Naive thymus-derived CD8-positive, alpha-beta T cell (primary cell): ENCODE measurements around the gene NRXN2. TPM values are rescaled to one million over a fixed set of nuclear protein-coding genes. Genes with fewer than 3 reads are reported as not detected.
"Not testable (repeated sequence)": the region's sequence is repeated elsewhere in the genome, so short reads cannot be mapped to it uniquely, and the experiment has no call there.

Source experiments
- ATAC-seq, 2 donors: fragments of 150-1000 bp; cut with Tn5 transposase in 1 of 2; sonication (Bioruptor Pico), chemical (Tn5 transposase) in 1 of 2; 1 replicate in 1 of 2; 2 replicates in 1 of 2; pipeline ENCODE4 v1.10.0; 2021; ENCODE audit warnings: mild to moderate bottlenecking in 2 of 2, moderate library complexity in 2 of 2
- POLR2A ChIA-PET: fragments of 350-600 bp; sonication (Branson Sonifier 250); formaldehyde crosslinking; loops from one replicate; lab custom pipeline; 2021; ENCODE audit warnings: antibody characterized with exemption; lab: Charles Lee
- DNase-seq, 10 donors: peaks; one replicate each; pipeline versions ENCODE4 v3.0.0 to v3.0.0-alpha.2; 2020 to 2022
- H3K27ac Mint-ChIP-seq, 10 donors: one replicate each; pipeline ENCODE4 v1.8.0; 2020 to 2022; ENCODE audit warnings: mild to moderate bottlenecking in 10 of 10, mixed read lengths in 10 of 10, moderate library complexity in 4 of 10, inconsistent platforms in 1 of 10
- H3K27me3 Mint-ChIP-seq, 5 donors: one replicate each; pipeline ENCODE4 v1.8.0; 2021 to 2022; ENCODE audit warnings: mixed read lengths in 5 of 5
- H3K36me3 Mint-ChIP-seq, 3 donors: one replicate each; pipeline ENCODE4 v1.8.0; 2020 to 2022; ENCODE audit warnings: mixed read lengths in 3 of 3, mild to moderate bottlenecking in 2 of 3, inconsistent platforms in 1 of 3
- H3K4me1 Mint-ChIP-seq, 4 donors: one replicate each; pipeline ENCODE4 v1.8.0; 2021 to 2022; ENCODE audit warnings: mixed read lengths in 4 of 4
- H3K4me3 Mint-ChIP-seq, 10 donors: one replicate each; pipeline ENCODE4 v1.8.0; 2020 to 2022; ENCODE audit warnings: mild to moderate bottlenecking in 10 of 10, mixed read lengths in 10 of 10, moderate library complexity in 6 of 10, inconsistent platforms in 1 of 10
- H3K9me3 Mint-ChIP-seq, 9 donors: one replicate each; pipeline ENCODE4 v1.8.0; 2020 to 2022; ENCODE audit warnings: mixed read lengths in 9 of 9, mild to moderate bottlenecking in 3 of 9, inconsistent platforms in 1 of 9, moderate library complexity in 1 of 9
- polyA plus RNA-seq, 3 donors: library from polyadenylated mRNA; unstranded; fragments of 300-500 nt; fragmentation: Illumina TruSeq; gene quantifications; one replicate each; pipeline ENCODE4 v1.2.3, GENCODE V29; 2021
- total RNA-seq, 8 experiments: library from RNA in 2 of 8; stranded (reverse) in 2 of 8; gene quantifications; one replicate each; pipeline ENCODE4 v1.2.3 and lab custom pipeline; 2021 to 2026

NRXN2 gene
- total and polyA plus RNA-seq, 5 experiments from 2014 or later = 0.21 TPM; not detected in 4

DNA sequence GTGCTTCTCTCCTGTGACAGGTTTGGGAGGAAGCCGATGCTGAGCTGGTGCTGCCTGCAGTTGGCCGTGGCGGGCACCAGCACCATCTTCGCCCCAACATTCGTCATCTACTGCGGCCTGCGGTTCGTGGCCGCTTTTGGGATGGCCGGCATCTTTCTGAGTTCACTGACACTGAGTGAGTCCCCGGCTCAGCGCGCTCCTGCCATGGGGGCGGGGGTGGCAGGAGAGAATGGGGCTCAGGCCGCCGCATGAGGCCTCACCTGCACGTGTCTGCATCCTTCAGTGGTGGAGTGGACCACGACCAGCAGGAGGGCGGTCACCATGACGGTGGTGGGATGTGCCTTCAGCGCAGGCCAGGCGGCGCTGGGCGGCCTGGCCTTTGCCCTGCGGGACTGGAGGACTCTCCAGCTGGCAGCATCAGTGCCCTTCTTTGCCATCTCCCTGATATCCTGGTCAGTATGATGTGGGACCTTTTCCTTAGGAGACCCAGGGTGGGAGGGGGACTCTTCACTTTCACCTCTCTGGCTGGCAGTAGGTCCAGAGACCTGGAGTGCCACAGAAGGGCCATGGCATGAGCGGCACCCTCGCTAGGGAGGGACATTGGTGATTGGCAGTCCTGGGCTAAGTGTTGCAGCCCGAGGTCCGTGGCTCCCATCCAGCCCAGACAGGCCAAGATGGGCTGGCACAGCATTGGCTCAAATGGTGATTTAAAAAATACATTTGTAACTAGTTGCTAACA lies 160.8 kb downstream of the NRXN2 start:
- H3K27me3 Mint-ChIP-seq = peaks cover 0 to 10% (median 0%) of the 10 kb centered on the region in 5 donors
- peak in 1 of 10 donors; percentile 61 for DNase-seq
- H3K4me1 Mint-ChIP-seq = peaks cover 0 to 4% (median 0%) of the 10 kb centered on the region in 4 donors
- H3K27ac Mint-ChIP-seq = peak overlapping the region in 1 of 10 donors; percentile 18
- no peaks in the 10 kb centered on the region for H3K36me3 Mint-ChIP-seq
- no peak for ATAC-seq
- POLR2A ChIA-PET = no interaction called here
- no peaks in the 10 kb centered on the region for H3K9me3 Mint-ChIP-seq
- no peak overlapping the region for H3K4me3 Mint-ChIP-seq

DNA sequence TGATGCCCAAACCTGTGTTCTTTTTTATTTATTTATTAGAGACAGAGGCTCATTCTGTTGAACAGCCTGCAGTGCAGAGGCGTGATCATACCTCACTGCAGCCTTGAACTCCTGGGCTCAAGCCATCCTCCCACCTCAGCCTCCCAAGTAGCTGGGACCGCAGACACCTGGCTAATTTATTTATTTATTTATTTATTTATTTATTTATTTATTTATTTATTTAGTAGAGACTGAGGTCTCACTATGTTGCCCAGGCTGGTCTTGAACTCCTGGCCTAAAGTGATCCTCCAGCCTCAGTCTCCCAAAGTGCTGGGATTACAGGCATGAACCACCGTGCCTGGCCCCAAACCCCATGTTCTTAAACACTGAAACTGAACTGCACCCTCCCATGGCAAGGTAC lies 161.6 kb downstream of the NRXN2 start:
- ATAC-seq, H3K4me1 Mint-ChIP-seq, DNase-seq, H3K9me3 Mint-ChIP-seq, H3K36me3 Mint-ChIP-seq, H3K4me3 Mint-ChIP-seq, POLR2A ChIA-PET, H3K27me3 Mint-ChIP-seq, H3K27ac Mint-ChIP-seq: not testable (repeated sequence)

- Mint-ChIP-seq H3K36me3 (no peaks in the 10 kb centered on the region), H3K9me3 (no peaks in the 10 kb centered on the region), H3K27ac (no peak overlapping the region), H3K4me3 (no peak overlapping the region), H3K4me1 (peaks cover 0 to under 1% (median 0%) of the 10 kb centered on the region in 4 donors), H3K27me3 (peaks cover 0 to 10% (median 0%) of the 10 kb centered on the region in 5 donors)
- no peak for ATAC-seq
- POLR2A ChIA-PET = no interaction called here
- no peak for DNase-seq
Observed at GRCh38 chr11:64560941-64561340, 162.1 kb downstream of the NRXN2 start.

GRCh38 chr11:64560139-64560771 lies 162.7 kb downstream of the NRXN2 start:
- peaks cover 0 to 10% (median 0%) of the 10 kb centered on the region in 5 donors for H3K27me3 Mint-ChIP-seq
- H3K4me1 Mint-ChIP-seq = peaks cover 0 to 7% (median 4%) of the 10 kb centered on the region in 4 donors
- POLR2A ChIA-PET = no interaction called here
- DNase-seq = no peak
- no peak for ATAC-seq
- H3K4me3 Mint-ChIP-seq = no peak overlapping the region
- H3K36me3 Mint-ChIP-seq = no peaks in the 10 kb centered on the region
- H3K27ac Mint-ChIP-seq = no peak overlapping the region
- H3K9me3 Mint-ChIP-seq = no peaks in the 10 kb centered on the region

GRCh38 chr11:64559351-64560138 lies 163.5 kb downstream of the NRXN2 start:
- Mint-ChIP-seq H3K36me3 (no peaks in the 10 kb centered on the region), H3K4me3 (no peak overlapping the region), H3K9me3 (no peaks in the 10 kb centered on the region), H3K27ac (no peak overlapping the region), H3K27me3 (peaks cover 0 to 10% (median 0%) of the 10 kb centered on the region in 5 donors), H3K4me1 (peaks cover 0 to 13% (median 10%) of the 10 kb centered on the region in 4 donors)
- no peak for ATAC-seq
- POLR2A ChIA-PET = no interaction called here
- no peak for DNase-seq

DNA sequence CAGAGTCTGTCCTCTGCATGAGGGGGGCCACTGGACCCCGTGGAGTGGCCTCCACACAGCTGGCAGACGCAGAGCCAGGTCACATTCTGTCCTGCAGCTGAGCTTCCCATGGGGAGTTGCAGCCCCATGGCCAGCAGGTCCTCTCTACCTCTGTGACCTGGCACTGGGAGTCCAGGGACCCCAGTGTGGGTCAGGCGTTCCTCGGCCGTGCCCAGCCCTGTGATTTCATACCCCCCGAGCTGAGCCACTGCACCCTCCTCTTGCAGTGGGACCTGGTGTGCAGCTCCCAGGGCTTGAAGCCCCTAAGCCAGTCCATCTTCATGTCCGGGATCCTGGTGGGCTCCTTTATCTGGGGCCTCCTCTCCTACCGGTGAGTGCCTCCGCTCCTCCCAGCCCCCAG lies 164.1 kb downstream of the NRXN2 start:
- no peak for ATAC-seq
- no peak for DNase-seq
- Mint-ChIP-seq H3K9me3 (no peaks in the 10 kb centered on the region), H3K27me3 (peaks cover 0 to 10% (median 0%) of the 10 kb centered on the region in 5 donors), H3K4me3 (no peak overlapping the region), H3K36me3 (no peaks in the 10 kb centered on the region), H3K27ac (peak overlapping the region in 1 of 10 donors; percentile 37), H3K4me1 (peaks cover 0 to 14% (median 12%) of the 10 kb centered on the region in 4 donors)
- POLR2A ChIA-PET = no interaction called here

- H3K4me3 Mint-ChIP-seq = no peak overlapping the region
- H3K36me3 Mint-ChIP-seq = no peaks in the 10 kb centered on the region
- H3K27ac Mint-ChIP-seq = peak overlapping the region in 1 of 10 donors; percentile 37
- DNase-seq = no peak
- no peaks in the 10 kb centered on the region for H3K9me3 Mint-ChIP-seq
- H3K4me1 Mint-ChIP-seq = peaks cover 0 to 18% (median 12%) of the 10 kb centered on the region in 4 donors
- H3K27me3 Mint-ChIP-seq = peaks cover 0 to 10% (median 0%) of the 10 kb centered on the region in 5 donors
- POLR2A ChIA-PET = interaction anchor here (0.6 to 0.7 kb wide), 2 partner anchors 542 to 644 kb away, joined by 3 to 6 read pairs; no protein-coding TSS in a partner anchor
- ATAC-seq = no peak
Observed at GRCh38 chr11:64558065-64558745, 164.8 kb downstream of the NRXN2 start.

DNA sequence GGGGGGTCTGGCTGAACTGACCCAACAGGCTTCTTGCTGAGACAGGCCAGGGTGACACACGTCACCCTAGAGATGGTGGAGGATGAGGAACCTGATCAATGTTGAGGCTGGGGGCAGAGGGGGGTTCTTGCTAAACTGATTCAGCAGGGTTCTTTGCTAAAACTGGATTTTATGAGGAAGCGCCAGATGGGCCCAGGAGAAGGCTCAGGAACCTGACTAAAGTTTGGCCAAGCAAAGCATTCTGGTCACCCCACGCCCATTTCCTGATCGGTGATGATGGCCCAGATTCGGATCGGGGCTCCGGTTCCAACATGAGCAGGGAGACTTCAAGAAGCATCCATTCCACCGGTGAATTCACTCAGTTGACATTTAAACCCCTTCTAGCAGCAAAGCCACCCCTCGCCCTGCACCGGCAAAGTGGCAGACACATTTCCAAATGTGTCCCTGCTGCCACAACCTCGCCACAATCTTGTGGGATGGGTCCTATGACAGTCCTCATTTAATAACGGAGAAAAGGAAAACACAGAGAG lies 166.2 kb downstream of the NRXN2 start:
- POLR2A ChIA-PET = no interaction called here
- peaks cover 0 to 10% (median 0%) of the 10 kb centered on the region in 5 donors for H3K27me3 Mint-ChIP-seq
- H3K36me3 Mint-ChIP-seq = no peaks in the 10 kb centered on the region
- H3K4me3 Mint-ChIP-seq = no peak overlapping the region
- no peak for DNase-seq
- no peak for ATAC-seq
- H3K9me3 Mint-ChIP-seq = peaks cover 0 to 10% (median 0%) of the 10 kb centered on the region in 9 donors
- H3K27ac Mint-ChIP-seq = peak overlapping the region in 1 of 10 donors; percentile 48
- peaks cover 0 to 18% (median 12%) of the 10 kb centered on the region in 4 donors for H3K4me1 Mint-ChIP-seq

Other genes with a start within 250 kb of the NRXN2 start
- gene SLC22A11, start 167.3 kb downstream of the NRXN2 start, total RNA-seq = not detected
- not detected for gene SLC22A11, start 167.3 kb downstream of the NRXN2 start, polyA plus RNA-seq
- gene SLC22A12, start 132.0 kb downstream of the NRXN2 start, total RNA-seq = not detected
- not detected for gene SLC22A12, start 132.0 kb downstream of the NRXN2 start, polyA plus RNA-seq
- gene RASGRP2, start 20.9 kb upstream of the NRXN2 start, total RNA-seq = 100 to 1,000 TPM; 679 to 682 TPM
- gene RASGRP2, start 20.9 kb upstream of the NRXN2 start, polyA plus RNA-seq = 100 to 1,000 TPM; 168 to 253 (median 185) TPM
- gene PYGM, start 36.8 kb upstream of the NRXN2 start, total RNA-seq = 10 to 100 TPM; 13.0 to 18.4 TPM
- gene PYGM, start 36.8 kb upstream of the NRXN2 start, polyA plus RNA-seq = under 1 TPM; 0.09 to 0.50 (median 0.49) TPM
- 1,000 to 10,000 TPM; 1,030 to 1,057 TPM for gene SF1, start 55.3 kb upstream of the NRXN2 start, total RNA-seq
- 100 to 1,000 TPM in 1 of 3 donors, 10 to 100 TPM in 2; 87.0 to 138 (median 96.6) TPM for gene SF1, start 55.3 kb upstream of the NRXN2 start, polyA plus RNA-seq
- 100 to 1,000 TPM; 128 to 135 TPM for gene MAP4K2, start 80.0 kb upstream of the NRXN2 start, total RNA-seq
- gene MAP4K2, start 80.0 kb upstream of the NRXN2 start, polyA plus RNA-seq = 10 to 100 TPM; 26.6 to 55.5 (median 30.3) TPM
- gene MEN1, start 87.4 kb upstream of the NRXN2 start, total RNA-seq = 10 to 100 TPM; 50.7 to 54.1 TPM
- gene MEN1, start 87.4 kb upstream of the NRXN2 start, polyA plus RNA-seq = 10 to 100 TPM; 22.1 to 57.4 (median 36.1) TPM
- gene CDC42BPG, start 121.5 kb upstream of the NRXN2 start, total RNA-seq = 10 to 100 TPM in 1 of 2 experiments, 1 to 10 TPM in 1; 9.0 to 10.3 TPM
- gene CDC42BPG, start 121.5 kb upstream of the NRXN2 start, polyA plus RNA-seq = under 1 TPM; 0.09 to 0.38 (median 0.13) TPM
- gene EHD1, start 155.4 kb upstream of the NRXN2 start, total RNA-seq = 100 to 1,000 TPM; 217 to 226 TPM
- gene EHD1, start 155.4 kb upstream of the NRXN2 start, polyA plus RNA-seq = 100 to 1,000 TPM; 137 to 164 (median 154) TPM
- gene ATG2A, start 194.0 kb upstream of the NRXN2 start, total RNA-seq = 10 to 100 TPM; 39.5 to 41.4 TPM
- 1 to 10 TPM; 3.4 to 4.2 (median 3.6) TPM for gene ATG2A, start 194.0 kb upstream of the NRXN2 start, polyA plus RNA-seq
- 10 to 100 TPM; 13.4 to 16.0 TPM for gene PPP2R5B, start 201.5 kb upstream of the NRXN2 start, total RNA-seq
- gene PPP2R5B, start 201.5 kb upstream of the NRXN2 start, polyA plus RNA-seq = 1 to 10 TPM; 4.7 to 6.6 (median 5.3) TPM
- gene GPHA2, start 212.7 kb upstream of the NRXN2 start, total RNA-seq = under 1 TPM; 0.55 to 0.69 TPM
- not detected for gene GPHA2, start 212.7 kb upstream of the NRXN2 start, polyA plus RNA-seq
- gene MAJIN, start 248.9 kb upstream of the NRXN2 start, total RNA-seq = 1 to 10 TPM; 1.9 to 2.4 TPM
- under 1 TPM in 2 of 3 donors, not detected in 1; 0.48 to 0.84 TPM for gene MAJIN, start 248.9 kb upstream of the NRXN2 start, polyA plus RNA-seq